K562 (cell line): ENCODE results near the gene CD2. TPM values are rescaled to one million over a fixed set of nuclear protein-coding genes. Genes with fewer than 3 reads are reported as not detected.

Source experiments
- ATF7 ChIP-seq: fragments of 450-650 bp; IDR thresholded peaks from 2 replicates; pipeline ENCODE4 v1.7.1; 2014; ENCODE audit warnings: mild to moderate bottlenecking, moderate library complexity
- COPS2 ChIP-seq: fragments of 450-650 bp; conservative IDR thresholded peaks from 2 replicates; pipeline ENCODE4 v1.6.1; 2016; ENCODE audit warnings: mild to moderate bottlenecking, moderate library complexity
- HSF4 ChIP-seq: fragments of 250-450 bp; sonication (Bioruptor Pico); IDR thresholded peaks from 2 replicates; pipeline ENCODE4 v2.1.2; 2022; ENCODE audit warnings: mild to moderate bottlenecking, moderate library complexity, borderline replicate concordance
- MEIS2 ChIP-seq: fragments of 450-650 bp; IDR thresholded peaks from 2 replicates; pipeline ENCODE4 v1.6.1; 2014; ENCODE audit warnings: mild to moderate bottlenecking; ENCODE audit not compliant: partially characterized antibody
- PBX2 ChIP-seq, 2 experiments: IDR thresholded peaks in 1 of 2; conservative IDR thresholded peaks in 1 of 2; 2 replicates each; pipeline ENCODE4 v1.6.1; 2016; ENCODE audit warnings: low read depth in 2 of 2, mild to moderate bottlenecking in 1 of 2, missing compliant biosample characterization in 1 of 2, missing genetic modification characterization in 1 of 2, moderate library complexity in 1 of 2
- SPI1 ChIP-seq: IDR thresholded peaks from 2 replicates; pipeline ENCODE4 v1.6.1; 2011; ENCODE audit warnings: low read depth, low read length, control low read depth, borderline replicate concordance
- TBP ChIP-seq: optimal IDR thresholded peaks from 2 replicates; pipeline ENCODE3; 2011; ENCODE audit warnings: low read depth, low read length, improper control_type of control experiment
- TOE1 ChIP-seq, 2 experiments: fragments of 450-650 bp in 1 of 2; sonication (generic) in 1 of 2; formaldehyde crosslinking in 1 of 2; IDR thresholded peaks; 2 replicates each; pipeline versions ENCODE4 v1.7.1 to v1.8.0; 2016 to 2022; ENCODE audit warnings: borderline replicate concordance in 2 of 2, mild to moderate bottlenecking in 2 of 2, antibody characterized with exemption in 1 of 2, inconsistent platforms in 1 of 2, low read depth in 1 of 2, missing genetic modification reagents in 1 of 2, moderate library complexity in 1 of 2
- ZNF277 ChIP-seq: fragments of 250-450 bp; sonication (Bioruptor Pico); IDR thresholded peaks from 2 replicates; pipeline ENCODE4 v1.8.0; 2022; ENCODE audit warnings: inconsistent platforms, mild to moderate bottlenecking, moderate library complexity, borderline replicate concordance
- polyA plus RNA-seq, 8 experiments: library from polyadenylated mRNA; depleted of rRNA in 4 of 8; stranded (reverse) in 5 of 8; unstranded in 3 of 8; fragments of >200 nt; fragmentation: Nextera tagmentation in 2 of 8; fragmentation: Illumina TruSeq in 1 of 8; extraction: Ambion mirVana in 2 of 8; extraction: Trizol in 1 of 8; gene quantifications; 2 replicates each; pipeline versions ENCODE4 v1.2.1 to v1.2.3, GENCODE V29; 2011 to 2014; ENCODE audit warnings: inconsistent platforms in 1 of 8, missing spikeins in 1 of 8
- total RNA-seq, 7 experiments: library from RNA; depleted of rRNA in 6 of 7; stranded (reverse); fragments of >200 nt in 6 of 7; fragmentation: Illumina TruSeq in 2 of 7; extraction: Trizol in 2 of 7; gene quantifications; 2 replicates each; pipeline versions ENCODE4 v1.2.1 to v1.2.3, GENCODE V29; 2011 to 2021; ENCODE audit warnings: low replicate concordance in 1 of 7
- TF ChIP-seq, protein P1 (sequence below), 2 experiments: fragments of 450-650 bp; IDR thresholded peaks; 2 replicates each; pipeline ENCODE4 v1.6.1; 2018; ENCODE audit warnings: mild to moderate bottlenecking in 2 of 2, low read depth in 1 of 2; ENCODE audit not compliant: partially characterized antibody in 2 of 2
- TF ChIP-seq, protein P2 (sequence below): sonication (generic); formaldehyde crosslinking; IDR thresholded peaks from 2 replicates; pipeline ENCODE4 v1.8.1; 2023; ENCODE audit warnings: mild to moderate bottlenecking, missing genetic modification reagents

The CD2 gene
- total and polyA plus RNA-seq, 9 of the 15 experiments (the other 6 are each of a cell fraction or from before 2014, with no cell fraction given), result 0.07 to 0.16 TPM; not detected in 7

DNA sequence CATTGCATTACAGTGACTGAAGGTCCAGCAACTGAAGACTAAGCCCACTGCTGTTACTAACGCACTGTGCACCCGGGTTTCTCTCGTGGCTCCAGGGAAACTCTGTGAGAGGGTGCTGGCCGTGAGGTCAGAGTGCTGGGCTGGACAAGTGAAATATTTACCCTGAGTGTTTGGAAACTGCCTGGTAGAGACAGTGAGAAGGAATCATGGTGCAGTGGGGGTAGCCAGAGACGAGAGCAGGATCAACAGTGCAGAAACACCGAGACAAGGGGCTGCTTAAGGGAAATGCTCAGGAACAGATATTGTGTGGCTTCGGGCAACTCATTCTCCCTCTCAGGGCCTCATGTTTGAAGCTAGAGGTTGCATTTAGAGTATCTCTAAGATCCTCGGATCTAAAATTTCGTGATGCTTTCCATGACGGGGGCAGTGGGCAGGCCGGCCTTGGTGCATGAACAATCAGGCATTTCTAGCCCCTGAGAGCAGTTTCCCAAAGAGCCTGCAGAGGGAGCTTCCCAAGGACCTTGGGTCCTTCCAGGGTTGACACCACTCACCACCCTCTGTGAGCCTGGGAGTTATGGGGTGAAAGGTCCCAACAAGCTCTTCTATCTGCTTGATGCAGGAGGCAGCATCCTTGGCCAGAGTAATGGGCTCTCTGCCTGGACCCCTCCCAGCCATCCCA is 9.7 kb downstream of the CD2 start (continued):
- TF ChIP-seq SPI1 (no peak), TOE1 (IDR thresholded peaks at IDR 0.05; ENCODE audit: borderline replicate concordance) (0 out of 2 replicates have a peak, but pooled peaks have one; percentile 5), TOE1 (CRISPR knock-in tag; IDR thresholded peaks at IDR 0.05; ENCODE audit: borderline replicate concordance, low read depth) (peak; percentile 39; the same call in 1 of the 2 replicates), HSF4 (CRISPR knock-in tag) (no peak), PBX2 (CRISPR knock-in tag; IDR thresholded peaks at IDR 0.05; ENCODE audit: low read depth) (no peak), PBX2 (tag; conservative IDR thresholded peaks at IDR 0.05; ENCODE audit: low read depth) (0 out of 2 replicates have a peak, but pooled peaks have one; percentile 16), MEIS2 (peak; percentile 26), TBP (no peak), COPS2 (no peak), ZNF277 (CRISPR knock-in tag) (no peak), ATF7 (0 out of 2 replicates have a peak, but pooled peaks have one; percentile 12)
- TF ChIP-seq, protein P1, sequence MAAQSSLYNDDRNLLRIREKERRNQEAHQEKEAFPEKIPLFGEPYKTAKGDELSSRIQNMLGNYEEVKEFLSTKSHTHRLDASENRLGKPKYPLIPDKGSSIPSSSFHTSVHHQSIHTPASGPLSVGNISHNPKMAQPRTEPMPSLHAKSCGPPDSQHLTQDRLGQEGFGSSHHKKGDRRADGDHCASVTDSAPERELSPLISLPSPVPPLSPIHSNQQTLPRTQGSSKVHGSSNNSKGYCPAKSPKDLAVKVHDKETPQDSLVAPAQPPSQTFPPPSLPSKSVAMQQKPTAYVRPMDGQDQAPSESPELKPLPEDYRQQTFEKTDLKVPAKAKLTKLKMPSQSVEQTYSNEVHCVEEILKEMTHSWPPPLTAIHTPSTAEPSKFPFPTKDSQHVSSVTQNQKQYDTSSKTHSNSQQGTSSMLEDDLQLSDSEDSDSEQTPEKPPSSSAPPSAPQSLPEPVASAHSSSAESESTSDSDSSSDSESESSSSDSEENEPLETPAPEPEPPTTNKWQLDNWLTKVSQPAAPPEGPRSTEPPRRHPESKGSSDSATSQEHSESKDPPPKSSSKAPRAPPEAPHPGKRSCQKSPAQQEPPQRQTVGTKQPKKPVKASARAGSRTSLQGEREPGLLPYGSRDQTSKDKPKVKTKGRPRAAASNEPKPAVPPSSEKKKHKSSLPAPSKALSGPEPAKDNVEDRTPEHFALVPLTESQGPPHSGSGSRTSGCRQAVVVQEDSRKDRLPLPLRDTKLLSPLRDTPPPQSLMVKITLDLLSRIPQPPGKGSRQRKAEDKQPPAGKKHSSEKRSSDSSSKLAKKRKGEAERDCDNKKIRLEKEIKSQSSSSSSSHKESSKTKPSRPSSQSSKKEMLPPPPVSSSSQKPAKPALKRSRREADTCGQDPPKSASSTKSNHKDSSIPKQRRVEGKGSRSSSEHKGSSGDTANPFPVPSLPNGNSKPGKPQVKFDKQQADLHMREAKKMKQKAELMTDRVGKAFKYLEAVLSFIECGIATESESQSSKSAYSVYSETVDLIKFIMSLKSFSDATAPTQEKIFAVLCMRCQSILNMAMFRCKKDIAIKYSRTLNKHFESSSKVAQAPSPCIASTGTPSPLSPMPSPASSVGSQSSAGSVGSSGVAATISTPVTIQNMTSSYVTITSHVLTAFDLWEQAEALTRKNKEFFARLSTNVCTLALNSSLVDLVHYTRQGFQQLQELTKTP (IDR thresholded peaks at IDR 0.05; ENCODE audit: low read depth in 1 of 2, partially characterized antibody in 2 of 2), result no peak
- TF ChIP-seq, protein P2, sequence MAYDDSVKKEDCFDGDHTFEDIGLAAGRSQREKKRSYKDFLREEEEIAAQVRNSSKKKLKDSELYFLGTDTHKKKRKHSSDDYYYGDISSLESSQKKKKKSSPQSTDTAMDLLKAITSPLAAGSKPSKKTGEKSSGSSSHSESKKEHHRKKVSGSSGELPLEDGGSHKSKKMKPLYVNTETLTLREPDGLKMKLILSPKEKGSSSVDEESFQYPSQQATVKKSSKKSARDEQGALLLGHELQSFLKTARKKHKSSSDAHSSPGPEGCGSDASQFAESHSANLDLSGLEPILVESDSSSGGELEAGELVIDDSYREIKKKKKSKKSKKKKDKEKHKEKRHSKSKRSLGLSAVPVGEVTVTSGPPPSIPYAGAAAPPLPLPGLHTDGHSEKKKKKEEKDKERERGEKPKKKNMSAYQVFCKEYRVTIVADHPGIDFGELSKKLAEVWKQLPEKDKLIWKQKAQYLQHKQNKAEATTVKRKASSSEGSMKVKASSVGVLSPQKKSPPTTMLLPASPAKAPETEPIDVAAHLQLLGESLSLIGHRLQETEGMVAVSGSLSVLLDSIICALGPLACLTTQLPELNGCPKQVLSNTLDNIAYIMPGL (CRISPR knock-in tag), result no peak
